Transverse colon (tissue), 4 donors: ENCODE results near the gene OR1I1. TPM values are rescaled to one million over a fixed set of nuclear protein-coding genes. Genes with fewer than 3 reads are reported as not detected.

Experiments
- DNase-seq: peaks from one replicate; pipeline ENCODE4 v3.0.0-alpha.2; 2019
- H3K27ac ChIP-seq, 4 donors: fragments of 200-600 bp; sonication (generic); 2 replicates each; pipeline ENCODE4 v1.5.1; 2016 to 2018; ENCODE audit warnings: inconsistent platforms in 4 of 4
- H3K27me3 ChIP-seq: fragments of 200-600 bp; sonication (generic); 2 replicates; pipeline ENCODE4 v1.5.1; 2017; ENCODE audit warnings: inconsistent platforms
- H3K36me3 ChIP-seq, 4 donors: fragments of 200-600 bp; sonication (generic); 2 replicates each; pipeline ENCODE4 v1.5.1; 2017 to 2019; ENCODE audit warnings: inconsistent platforms in 4 of 4
- H3K4me1 ChIP-seq, 4 donors: fragments of 200-600 bp; sonication (generic); 2 replicates each; pipeline ENCODE4 v1.5.1; 2017 to 2020; ENCODE audit warnings: inconsistent platforms in 4 of 4
- H3K4me3 ChIP-seq, 4 donors: fragments of 200-600 bp; sonication (generic); 1 replicate in 1 of 4; 2 replicates in 3 of 4; pipeline versions ENCODE4 v1.5.1 to v1.6.1; 2017 to 2019; ENCODE audit warnings: inconsistent platforms in 4 of 4
- H3K9me3 ChIP-seq, 2 donors: fragments of 200-600 bp; sonication (generic); 2 replicates each; pipeline ENCODE4 v1.5.1; 2017 to 2019; ENCODE audit warnings: inconsistent platforms in 2 of 2
- EP300 ChIP-seq: sonication (generic); formaldehyde crosslinking; IDR thresholded peaks from one replicate; pipeline ENCODE4 v1.6.1; 2017; ENCODE audit warnings: antibody characterized with exemption, low read depth
- POLR2A ChIP-seq: fragments of 450-650 bp; IDR thresholded peaks from one replicate; pipeline ENCODE4 v1.6.1; 2016; ENCODE audit warnings: antibody characterized with exemption, mild to moderate bottlenecking, moderate library complexity
- POLR2AphosphoS5 ChIP-seq, 3 donors: sonication (generic); formaldehyde crosslinking; IDR thresholded peaks; one replicate each; pipeline ENCODE4 v1.6.1; 2016; ENCODE audit warnings: antibody characterized with exemption in 3 of 3
- WGBS, 2 donors: methylation state at CpG; one replicate each; pipeline ENCODE4 v1.1.5; 2018; ENCODE audit warnings: low coverage in 1 of 2; 5-methylcytosine and 5-hydroxymethylcytosine counted together
- in situ Hi-C, 4 donors: fragments of 200-750 bp; cut with MboI; loops; one replicate each; pipeline versions ENCODE4 v1.15.0 to v1.15.1; 2017; ENCODE audit warnings: low sequenced_read_pairs in 3 of 4, low pct_ligation_motif_present in 1 of 4, low pct_unique_long_range_greater_than_20kb in 1 of 4
- intact Hi-C: fragments of 100-400 bp; cut with DNase I; formaldehyde crosslinking; loops from one replicate; pipeline ENCODE4 v1.15.1; 2023; ENCODE audit warnings: low total_unique reads
- total RNA-seq, 4 donors: library from RNA; depleted of rRNA; stranded (reverse); fragments of >200 nt; gene quantifications; one replicate each; pipeline ENCODE4 v1.1.0, GENCODE V29; 2016
- TF ChIP-seq, protein P1 (sequence below), 5 experiments: fragments of 200-600 bp in 3 of 5; fragments of 450-650 bp in 2 of 5; sonication (generic) in 3 of 5; IDR thresholded peaks; 1 replicate in 2 of 5; 2 replicates in 3 of 5; pipeline ENCODE4 v1.5.1; 2016 to 2017; ENCODE audit warnings: antibody characterized with exemption in 5 of 5, inconsistent platforms in 3 of 5, mild to moderate bottlenecking in 2 of 5, moderate library complexity in 1 of 5

OR1I1 gene
- total RNA-seq, 4 donors from 2014 or later = not detected

DNA sequence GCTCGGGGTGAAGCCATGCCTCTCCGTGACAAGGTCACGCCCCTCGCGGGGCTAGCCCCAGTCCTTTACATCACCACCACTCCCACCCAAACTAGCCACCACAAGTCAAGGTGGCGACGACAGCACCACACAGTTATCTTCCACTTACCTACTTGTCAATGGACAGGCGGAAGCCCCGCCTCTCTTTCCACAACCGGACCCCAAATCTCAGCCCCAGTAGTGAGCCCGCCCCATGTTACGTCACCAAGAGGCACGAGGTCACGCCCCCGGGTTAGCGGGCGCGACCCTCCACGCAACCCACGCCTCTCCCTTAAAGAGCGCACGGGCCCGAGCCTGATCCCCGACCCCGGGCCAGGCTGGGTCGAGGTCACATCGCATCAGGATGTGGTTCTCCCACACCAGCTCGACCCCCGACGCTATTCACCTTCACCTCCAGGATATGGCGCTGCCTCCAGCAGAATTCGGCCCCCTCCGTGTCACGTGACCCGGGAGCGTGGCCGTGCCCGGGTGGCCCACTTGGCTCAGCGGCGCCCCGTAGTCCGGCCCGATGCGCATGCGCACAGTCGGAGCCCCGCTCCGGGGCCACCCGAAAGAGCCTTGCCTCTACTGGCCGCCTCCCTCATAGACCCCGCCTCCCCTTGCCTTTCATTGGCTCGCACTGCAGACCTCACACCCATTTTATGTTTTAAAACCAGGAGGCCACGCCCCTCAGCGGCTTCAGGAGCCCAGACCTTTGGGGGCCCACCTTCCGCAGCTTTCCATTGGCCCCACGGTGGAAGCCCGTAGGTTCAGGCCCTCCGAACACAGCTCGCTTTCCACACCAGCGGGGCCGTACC, 43.4 kb downstream of the OR1I1 start:
- intact Hi-C loops = no loop called here
- in situ Hi-C loops = no loop called here
- Histone ChIP-seq H3K4me3 (peak overlapping the region; percentile 57 to 81 (median 68)), H3K4me1 (peaks cover 12 to 31% (median 19%) of the 10 kb centered on the region in 4 donors), H3K27me3 (no peaks in the 10 kb centered on the region), H3K27ac (peak overlapping the region; percentile 91 to 96 (median 92)), H3K36me3 (peaks cover 0 to 20% (median 6%) of the 10 kb centered on the region in 4 donors), H3K9me3 (no peaks in the 10 kb centered on the region)
- peak; percentile 99 for DNase-seq
- WGBS, 2 donors = 0 to 3% methylated on average over 7 to 55 of the region's 61 CpGs
- TF ChIP-seq, protein P1, sequence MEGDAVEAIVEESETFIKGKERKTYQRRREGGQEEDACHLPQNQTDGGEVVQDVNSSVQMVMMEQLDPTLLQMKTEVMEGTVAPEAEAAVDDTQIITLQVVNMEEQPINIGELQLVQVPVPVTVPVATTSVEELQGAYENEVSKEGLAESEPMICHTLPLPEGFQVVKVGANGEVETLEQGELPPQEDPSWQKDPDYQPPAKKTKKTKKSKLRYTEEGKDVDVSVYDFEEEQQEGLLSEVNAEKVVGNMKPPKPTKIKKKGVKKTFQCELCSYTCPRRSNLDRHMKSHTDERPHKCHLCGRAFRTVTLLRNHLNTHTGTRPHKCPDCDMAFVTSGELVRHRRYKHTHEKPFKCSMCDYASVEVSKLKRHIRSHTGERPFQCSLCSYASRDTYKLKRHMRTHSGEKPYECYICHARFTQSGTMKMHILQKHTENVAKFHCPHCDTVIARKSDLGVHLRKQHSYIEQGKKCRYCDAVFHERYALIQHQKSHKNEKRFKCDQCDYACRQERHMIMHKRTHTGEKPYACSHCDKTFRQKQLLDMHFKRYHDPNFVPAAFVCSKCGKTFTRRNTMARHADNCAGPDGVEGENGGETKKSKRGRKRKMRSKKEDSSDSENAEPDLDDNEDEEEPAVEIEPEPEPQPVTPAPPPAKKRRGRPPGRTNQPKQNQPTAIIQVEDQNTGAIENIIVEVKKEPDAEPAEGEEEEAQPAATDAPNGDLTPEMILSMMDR (IDR thresholded peaks at IDR 0.05) = peak in 2 of 5 experiments; percentile 23 to 54
- peak; percentile 80 to 86 (median 83) for TF ChIP-seq POLR2AphosphoS5 (IDR thresholded peaks at IDR 0.05)
- TF ChIP-seq EP300 = no peak
- peak; percentile 72 for TF ChIP-seq POLR2A

DNA sequence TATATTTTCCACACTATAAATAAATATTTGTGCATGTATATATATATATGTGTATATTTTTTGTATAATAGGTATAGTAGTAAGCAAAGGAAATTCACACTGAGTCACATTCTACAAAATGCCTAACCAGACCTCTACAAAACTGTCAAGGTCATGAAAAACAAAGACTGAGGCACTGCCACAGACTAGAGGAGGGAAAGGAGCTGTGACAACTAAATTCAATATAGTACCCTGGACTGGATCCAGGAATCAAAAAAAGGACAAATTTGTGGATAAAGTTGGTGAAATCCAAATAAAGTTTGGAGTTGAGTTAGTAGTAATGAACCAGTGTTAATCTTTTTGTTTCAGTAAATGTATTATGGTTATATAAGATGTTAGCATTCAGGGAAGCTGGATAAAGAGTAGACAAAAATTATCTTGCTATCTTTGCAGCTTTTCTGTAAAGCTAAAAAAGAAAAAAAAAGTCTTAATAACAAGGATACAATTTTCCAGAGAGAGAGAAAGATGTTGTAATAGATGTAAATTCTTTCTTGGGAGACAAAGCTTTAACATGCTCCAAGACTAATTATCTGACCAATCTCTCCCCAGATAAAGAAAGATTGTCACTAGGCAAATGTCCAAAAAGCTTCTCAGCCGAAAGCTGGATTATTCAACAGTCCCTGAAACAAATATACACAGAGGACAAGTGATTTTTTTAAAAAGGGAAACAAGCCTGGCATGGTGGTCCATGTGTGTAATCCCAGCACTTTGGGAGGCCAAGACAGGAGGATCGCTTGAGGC, 44.3 kb downstream of the OR1I1 start:
- intact Hi-C loops (no loop called here), in situ Hi-C loops (no loop called here)
- Histone ChIP-seq H3K36me3 (peaks cover 0 to 11% (median 4%) of the 10 kb centered on the region in 4 donors), H3K27me3 (no peaks in the 10 kb centered on the region), H3K4me3 (peak overlapping the region in 3 of 4 donors; percentile 57 to 69 (median 68)), H3K27ac (peak overlapping the region; percentile 91 to 96 (median 92)), H3K4me1 (peaks cover 12 to 31% (median 19%) of the 10 kb centered on the region in 4 donors), H3K9me3 (no peaks in the 10 kb centered on the region)
- no peak for TF ChIP-seq EP300
- TF ChIP-seq, protein P1 (IDR thresholded peaks at IDR 0.05) = no peak
- TF ChIP-seq POLR2A = no peak
- TF ChIP-seq POLR2AphosphoS5 (IDR thresholded peaks at IDR 0.05) = no peak
- WGBS, 2 donors = 66 to 77% methylated on average over 2 of the region's 2 CpGs
- no peak for DNase-seq

DNA sequence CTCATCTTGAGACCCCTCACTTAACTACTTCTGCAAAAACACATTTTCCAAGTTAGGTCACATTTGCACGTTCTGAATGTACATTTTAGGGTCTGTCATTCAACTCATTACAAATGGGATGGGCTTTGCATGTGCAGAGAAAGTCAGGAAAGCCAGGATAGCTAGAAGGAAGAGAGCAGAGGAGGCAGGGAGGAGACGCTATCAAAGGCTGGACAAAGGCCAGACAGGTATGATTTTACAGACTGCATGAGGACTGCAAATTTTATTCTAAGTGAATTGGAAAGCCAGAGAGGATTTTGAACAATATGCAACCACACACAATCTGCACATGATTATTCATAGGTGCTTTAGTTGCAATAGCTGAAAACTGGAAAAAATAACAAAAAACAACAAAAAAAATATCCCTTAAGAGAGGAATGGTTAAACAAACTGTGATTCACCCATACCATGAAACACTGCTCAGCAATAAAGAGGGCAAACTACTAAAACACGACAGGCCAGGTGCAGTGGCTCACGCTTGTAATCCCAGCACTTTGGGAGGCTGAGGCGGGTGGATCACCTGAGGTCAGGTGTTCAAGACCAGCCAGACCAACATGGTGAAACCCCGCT, 46.3 kb downstream of the OR1I1 start:
- TF ChIP-seq EP300 (no peak), POLR2AphosphoS5 (IDR thresholded peaks at IDR 0.05) (no peak), POLR2A (no peak)
- TF ChIP-seq, protein P1 (IDR thresholded peaks at IDR 0.05) = no peak
- no peak for DNase-seq
- peaks cover 12 to 30% (median 18%) of the 10 kb centered on the region in 4 donors for H3K4me1 ChIP-seq
- WGBS, 2 donors = 45 to 58% methylated on average over 2 to 6 of the region's 6 CpGs
- no peaks in the 10 kb centered on the region for H3K9me3 ChIP-seq
- no peaks in the 10 kb centered on the region for H3K27me3 ChIP-seq
- H3K27ac ChIP-seq = peak overlapping the region in 2 of 4 donors; percentile 10 to 38
- in situ Hi-C loops = no loop called here
- intact Hi-C loops = no loop called here
- no peaks in the 10 kb centered on the region for H3K36me3 ChIP-seq
- no peak overlapping the region for H3K4me3 ChIP-seq
